Spleen (tissue), 7 donors: ENCODE data around the gene PFKL.

ENCODE experiments used
- CTCF ChIP-seq, 11 experiments: fragments of 200-600 bp in 7 of 11; fragments of 450-650 bp in 4 of 11; sonication (generic) in 4 of 11; IDR thresholded peaks in 8 of 11; conservative IDR thresholded peaks in 3 of 11; 1 replicate in 7 of 11; 2 replicates in 4 of 11; pipeline versions ENCODE4 v1.4.0 to v1.8.0; 2016 to 2021; ENCODE audit warnings: antibody characterized with exemption in 11 of 11, inconsistent platforms in 4 of 11, mild to moderate bottlenecking in 1 of 11
- POLR2A ChIP-seq, 3 donors: fragments of 450-650 bp; IDR thresholded peaks; one replicate each; pipeline ENCODE4 v1.5.1; 2017; ENCODE audit warnings: antibody characterized with exemption in 3 of 3, mild to moderate bottlenecking in 1 of 3
- donor health status: DM: no; HTN: no; CAD: no; lungs with moderate emphysema.
- donor health status: DM: no; HTN: no; CAD: no.
- donor health status: DM: no; HTN: no; CAD: no.

- TF ChIP-seq CTCF (IDR thresholded peaks at IDR 0.05 in 8 of 11, conservative IDR thresholded peaks at IDR 0.05 in 3 of 11), result no peak
- TF ChIP-seq POLR2A (IDR thresholded peaks at IDR 0.05), result no peak
Observed at GRCh38 chr21:44313451-44313850, 13.6 kb downstream of the PFKL start.
